SHP77 (cell line): ENCODE measurements around the gene TP53TG3E.
"Not testable (repeated sequence)": the region's sequence is repeated elsewhere in the genome, so short reads cannot be mapped to it uniquely, and the experiment has no call there.

ENCODE experiments used
- DNase-seq, 2 experiments: peaks; one replicate each; lab custom pipeline; 2025; lab: John Stamatoyannopoulos, UW

TP53TG3E gene, protein sequence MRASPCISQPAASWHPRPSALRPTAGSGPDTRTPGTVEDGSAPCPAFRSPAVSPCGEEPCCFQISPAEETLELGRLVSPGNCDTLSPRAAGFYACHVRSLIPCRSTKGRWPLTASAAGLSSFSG

DNA sequence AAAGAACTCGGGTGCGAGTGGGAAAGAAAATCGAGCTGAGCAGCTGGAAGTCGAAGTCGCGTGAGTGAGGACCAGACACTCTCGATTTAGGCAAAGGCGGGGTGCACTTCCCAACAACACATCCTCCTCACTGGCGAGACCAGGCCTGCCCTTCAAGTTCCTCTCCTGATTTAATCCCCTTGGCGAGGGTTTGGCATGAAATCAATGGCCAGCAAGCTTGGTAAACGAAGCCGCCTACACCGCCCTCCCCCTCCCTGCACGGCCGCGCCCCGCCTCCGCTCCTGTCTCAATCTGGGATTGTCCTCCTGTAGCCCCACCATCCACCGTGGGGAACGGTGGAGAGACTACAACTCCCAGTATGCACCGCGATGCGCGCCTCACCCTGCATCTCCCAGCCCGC lies at the start of gene TP53TG3E:
Gene TP53TG3E (plus strand): TSS at position 301 of the 400 bp plus-strand sequence. CDS start 68 bp downstream, at position 369.
- DNase-seq: not testable (repeated sequence)

- DNase-seq: not testable (repeated sequence)
These were observed 32.3 kb downstream of the TP53TG3E start for GRCh38 chr16:33336226-33337012.

GRCh38 chr16:33337627-33338542 lies 33.8 kb downstream of the TP53TG3E start:
- not testable (repeated sequence) for DNase-seq

DNA sequence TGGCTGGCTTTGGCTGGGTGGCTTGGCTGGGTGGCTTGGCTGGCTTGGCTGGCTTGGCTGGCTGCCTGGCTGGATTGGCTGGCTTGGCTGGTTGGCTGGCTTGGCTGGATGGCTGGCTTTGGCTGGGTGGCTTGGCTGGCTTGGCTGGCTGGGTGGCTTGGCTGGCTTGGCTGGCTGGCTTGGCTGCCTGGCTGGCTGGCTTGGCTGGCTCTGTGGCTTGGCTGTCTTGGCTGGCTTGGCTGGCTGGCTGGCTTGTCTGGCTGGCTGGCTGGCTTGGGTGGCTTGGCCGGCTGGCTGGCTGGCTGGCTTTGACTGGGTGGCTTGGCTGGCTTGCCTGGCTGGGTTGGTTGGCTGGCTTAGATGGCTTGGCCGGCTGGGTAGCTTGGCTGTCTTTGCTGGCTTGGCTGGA lies 34.4 kb downstream of the TP53TG3E start:
- DNase-seq: not testable (repeated sequence)

GRCh38 chr16:33339093-33340061 lies 35.3 kb downstream of the TP53TG3E start:
- not testable (repeated sequence) for DNase-seq
